ENCODE data around the gene TMEM19.

GRCh38 chr12:71671816-71672215 is 14.1 kb upstream of the TMEM19 start:
- TF ChIP-seq EZH2 (IDR thresholded peaks at IDR 0.05) = no peak
- no peak for TF ChIP-seq POLR2AphosphoS5 (IDR thresholded peaks at IDR 0.05; ENCODE audit: borderline replicate concordance, low read depth, low read length)

Measured in SK-N-MC (cell line).